ENCODE measurements around the gene STAP2. TPM values are rescaled to one million over a fixed set of nuclear protein-coding genes. Genes with fewer than 3 reads are reported as not detected.

Gene STAP2
- total RNA-seq, 1 donor from 2014 or later = 6.8 TPM

- peak overlapping the region; percentile 74 for H3K27ac Mint-ChIP-seq
- no peak overlapping the region for H3K9ac ChIP-seq
- no peak for TF ChIP-seq EZH2 (IDR thresholded peaks at IDR 0.05)
- no peak for TF ChIP-seq EZH2phosphoT487 (IDR thresholded peaks at IDR 0.05)
- TF ChIP-seq CTCF (IDR thresholded peaks at IDR 0.05) = no peak
- H3K4me2 ChIP-seq = no peak overlapping the region
- no peak overlapping the region for H2AFZ ChIP-seq (replicated peaks)
- no peaks in the 10 kb centered on the region for H3K9me3 ChIP-seq (ENCODE audit: low read depth)
- no peak for DNase-seq (ENCODE audit: low spot score)
- H3K79me2 ChIP-seq (ENCODE audit: low read depth) = peaks cover 48% of the 10 kb centered on the region
- H3K9me3 Mint-ChIP-seq = no peaks in the 10 kb centered on the region
- H3K4me1 Mint-ChIP-seq = peaks cover 38% of the 10 kb centered on the region
- no peaks in the 10 kb centered on the region for H3K27me3 ChIP-seq
- peaks cover 13% of the 10 kb centered on the region for H3F3A ChIP-seq (ENCODE audit: low read depth)
- H3K4me1 ChIP-seq = peaks cover 18% of the 10 kb centered on the region
- no peak overlapping the region for H3K4me3 ChIP-seq
- H3K36me3 Mint-ChIP-seq = peaks cover 3% of the 10 kb centered on the region
- H4K20me1 ChIP-seq (ENCODE audit: low read depth) = peaks cover 57% of the 10 kb centered on the region
- no peak overlapping the region for H3K27ac ChIP-seq
- peaks cover 5% of the 10 kb centered on the region for H3K27me3 Mint-ChIP-seq (ENCODE audit: insufficient read depth, low read depth)
- H3K4me3 Mint-ChIP-seq = no peak overlapping the region
- no peaks in the 10 kb centered on the region for H3K36me3 ChIP-seq
Measured at GRCh38 chr19:4380254-4380727, 41.7 kb upstream of the STAP2 start.

GRCh38 chr19:4379383-4380253, 41.0 kb upstream of the STAP2 start:
- H3K27me3 Mint-ChIP-seq (ENCODE audit: insufficient read depth, low read depth) = peaks cover 5% of the 10 kb centered on the region
- peak overlapping the region; percentile 55 for H3K27ac Mint-ChIP-seq
- H3K27ac ChIP-seq = no peak overlapping the region
- peaks cover 61% of the 10 kb centered on the region for H4K20me1 ChIP-seq (ENCODE audit: low read depth)
- H3K4me3 ChIP-seq = no peak overlapping the region
- peaks cover 13% of the 10 kb centered on the region for H3F3A ChIP-seq (ENCODE audit: low read depth)
- H3K4me2 ChIP-seq = no peak overlapping the region
- no peak for TF ChIP-seq EZH2phosphoT487 (IDR thresholded peaks at IDR 0.05)
- no peak overlapping the region for H3K4me3 Mint-ChIP-seq
- H3K4me1 ChIP-seq = peaks cover 23% of the 10 kb centered on the region
- peaks cover 48% of the 10 kb centered on the region for H3K79me2 ChIP-seq (ENCODE audit: low read depth)
- DNase-seq (ENCODE audit: low spot score) = no peak
- no peaks in the 10 kb centered on the region for H3K9me3 ChIP-seq (ENCODE audit: low read depth)
- H2AFZ ChIP-seq (replicated peaks) = no peak overlapping the region
- H3K27me3 ChIP-seq = no peaks in the 10 kb centered on the region
- no peaks in the 10 kb centered on the region for H3K9me3 Mint-ChIP-seq
- H3K4me1 Mint-ChIP-seq = peaks cover 41% of the 10 kb centered on the region
- no peaks in the 10 kb centered on the region for H3K36me3 ChIP-seq
- peaks cover 3% of the 10 kb centered on the region for H3K36me3 Mint-ChIP-seq
- no peak overlapping the region for H3K9ac ChIP-seq

GRCh38 chr19:4378886-4379285, 40.3 kb upstream of the STAP2 start:
- Histone ChIP-seq H3K27me3 (no peaks in the 10 kb centered on the region), H2AFZ (replicated peaks) (no peak overlapping the region), H4K20me1 (ENCODE audit: low read depth) (peaks cover 68% of the 10 kb centered on the region), H3K27ac (no peak overlapping the region), H3K4me3 (no peak overlapping the region), H3K36me3 (no peaks in the 10 kb centered on the region), H3K79me2 (ENCODE audit: low read depth) (peaks cover 48% of the 10 kb centered on the region), H3K9me3 (ENCODE audit: low read depth) (no peaks in the 10 kb centered on the region), H3K4me1 (peaks cover 23% of the 10 kb centered on the region), H3K9ac (no peak overlapping the region), H3F3A (ENCODE audit: low read depth) (peaks cover 13% of the 10 kb centered on the region), H3K4me2 (no peak overlapping the region)
- H3K4me1 Mint-ChIP-seq = peaks cover 44% of the 10 kb centered on the region
- H3K36me3 Mint-ChIP-seq = peaks cover 4% of the 10 kb centered on the region
- H3K27me3 Mint-ChIP-seq (ENCODE audit: insufficient read depth, low read depth) = peaks cover 5% of the 10 kb centered on the region
- DNase-seq (ENCODE audit: low spot score) = no peak
- no peak for TF ChIP-seq CTCF (IDR thresholded peaks at IDR 0.05)
- no peak for TF ChIP-seq EZH2phosphoT487 (IDR thresholded peaks at IDR 0.05)
- TF ChIP-seq EZH2 (IDR thresholded peaks at IDR 0.05) = no peak
- H3K27ac Mint-ChIP-seq = peak overlapping the region; percentile 44
- no peaks in the 10 kb centered on the region for H3K9me3 Mint-ChIP-seq
- no peak overlapping the region for H3K4me3 Mint-ChIP-seq

Measured in neural progenitor cell (in vitro differentiated cells).